BLaER1 (cell line): ENCODE results near the gene CDH2.

ENCODE experiments used
- H3K27ac ChIP-seq: shearing (Covaris generic); formaldehyde crosslinking; 2 replicates; pipeline ENCODE4 v1.8.1; 2022
- H3K27me3 ChIP-seq: shearing (Covaris generic); formaldehyde crosslinking; 2 replicates; pipeline ENCODE4 v1.8.1; 2022
- H3K36me3 ChIP-seq: shearing (Covaris generic); formaldehyde crosslinking; 2 replicates; pipeline ENCODE4 v1.8.1; 2022
- H3K4me1 ChIP-seq: shearing (Covaris generic); formaldehyde crosslinking; 2 replicates; pipeline ENCODE4 v1.8.1; 2022
- H3K4me2 ChIP-seq: shearing (Covaris generic); formaldehyde crosslinking; 2 replicates; pipeline ENCODE4 v1.8.1; 2022
- H3K4me3 ChIP-seq: shearing (Covaris generic); formaldehyde crosslinking; 2 replicates; pipeline ENCODE4 v1.8.1; 2022
- H3K9ac ChIP-seq: shearing (Covaris generic); formaldehyde crosslinking; 2 replicates; pipeline ENCODE4 v1.8.1; 2022
- H3K9me3 ChIP-seq: shearing (Covaris generic); formaldehyde crosslinking; 2 replicates; pipeline ENCODE4 v1.8.1; 2022
- H4K20me1 ChIP-seq: shearing (Covaris generic); formaldehyde crosslinking; 2 replicates; pipeline ENCODE4 v1.8.1; 2022
- Cebpa-rat ChIP-seq: shearing (Covaris generic); IDR thresholded peaks from 2 replicates; pipeline ENCODE4 v1.8.1; 2022

CDH2 gene

DNA sequence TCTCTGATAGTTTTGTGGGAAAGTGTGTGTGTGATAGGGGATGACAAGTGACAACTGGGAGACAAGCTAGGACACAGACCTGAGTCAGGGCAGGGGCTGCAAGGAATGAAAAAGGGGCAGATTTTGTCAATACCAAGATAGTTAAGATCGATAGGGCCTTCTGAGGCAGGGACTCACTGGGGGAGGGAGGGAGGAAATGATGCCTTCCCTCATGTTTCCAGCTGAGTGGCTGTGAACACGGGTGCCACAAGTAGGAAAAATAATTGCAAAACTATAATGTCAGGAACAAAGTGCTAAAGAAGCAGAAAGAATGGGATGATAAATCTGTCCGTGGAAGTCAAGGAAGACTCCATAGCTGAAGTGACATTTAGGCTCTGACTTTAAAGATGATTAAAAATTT lies 24.2 kb downstream of the CDH2 start:
- H3K9ac ChIP-seq = no peak overlapping the region
- no peak overlapping the region for H3K4me3 ChIP-seq
- H3K4me2 ChIP-seq = peak overlapping the region; percentile 64
- TF ChIP-seq Cebpa-rat = no peak
- H3K27me3 ChIP-seq = no peaks in the 10 kb centered on the region
- H3K27ac ChIP-seq = 0 out of 2 replicates have a peak overlapping the region, but pooled peaks have one; percentile 29
- no peaks in the 10 kb centered on the region for H4K20me1 ChIP-seq
- no peaks in the 10 kb centered on the region for H3K9me3 ChIP-seq
- peaks cover 21% of the 10 kb centered on the region for H3K4me1 ChIP-seq
- no peaks in the 10 kb centered on the region for H3K36me3 ChIP-seq

DNA sequence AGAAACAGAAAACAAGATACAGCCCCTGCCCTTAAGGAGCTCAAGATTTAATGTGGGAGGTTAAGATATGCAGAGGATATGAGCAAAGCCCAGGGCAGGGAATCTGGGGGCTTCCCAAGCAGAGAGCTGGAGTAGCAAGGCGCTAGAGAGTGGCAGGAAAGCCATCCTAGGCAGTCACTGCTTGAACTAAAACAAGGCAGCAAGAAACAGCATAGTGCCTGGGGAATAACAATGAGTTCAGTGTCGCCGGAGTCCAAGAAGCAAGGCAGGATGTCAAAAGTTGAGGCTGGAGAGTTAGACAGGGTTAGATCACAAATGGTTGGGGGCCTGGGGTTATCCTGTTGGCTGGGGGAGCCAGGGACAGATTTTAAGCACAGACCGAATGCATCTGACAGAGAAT lies 24.6 kb downstream of the CDH2 start:
- Histone ChIP-seq H3K9me3 (no peaks in the 10 kb centered on the region), H4K20me1 (no peaks in the 10 kb centered on the region), H3K27ac (0 out of 2 replicates have a peak overlapping the region, but pooled peaks have one; percentile 29), H3K36me3 (no peaks in the 10 kb centered on the region), H3K27me3 (no peaks in the 10 kb centered on the region), H3K4me3 (no peak overlapping the region), H3K4me1 (peaks cover 21% of the 10 kb centered on the region), H3K9ac (no peak overlapping the region), H3K4me2 (peak overlapping the region; percentile 64)
- no peak for TF ChIP-seq Cebpa-rat

DNA sequence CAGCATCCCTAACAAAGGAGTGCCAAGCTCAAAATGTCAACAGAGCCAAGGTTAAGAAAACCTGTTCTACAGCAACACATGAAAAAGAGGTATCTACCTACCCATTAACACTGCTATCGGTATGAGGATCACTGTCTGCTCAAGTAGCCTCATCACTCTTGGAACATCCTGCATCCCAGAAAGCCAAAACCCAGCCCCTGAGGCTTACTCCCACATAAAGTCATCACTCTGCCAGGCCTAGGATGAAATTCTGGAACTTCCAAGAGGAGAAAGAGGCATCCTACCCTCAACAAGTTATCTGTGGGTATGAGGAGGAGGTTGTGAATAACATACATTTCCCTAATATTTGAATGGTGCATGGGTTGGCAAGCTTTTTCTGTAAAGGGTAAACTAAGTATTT lies 25.5 kb downstream of the CDH2 start:
- Histone ChIP-seq H3K9me3 (no peaks in the 10 kb centered on the region), H3K36me3 (no peaks in the 10 kb centered on the region), H3K4me1 (peaks cover 21% of the 10 kb centered on the region), H3K9ac (no peak overlapping the region), H3K4me3 (no peak overlapping the region), H4K20me1 (no peaks in the 10 kb centered on the region), H3K27ac (no peak overlapping the region), H3K4me2 (no peak overlapping the region), H3K27me3 (no peaks in the 10 kb centered on the region)
- no peak for TF ChIP-seq Cebpa-rat

DNA sequence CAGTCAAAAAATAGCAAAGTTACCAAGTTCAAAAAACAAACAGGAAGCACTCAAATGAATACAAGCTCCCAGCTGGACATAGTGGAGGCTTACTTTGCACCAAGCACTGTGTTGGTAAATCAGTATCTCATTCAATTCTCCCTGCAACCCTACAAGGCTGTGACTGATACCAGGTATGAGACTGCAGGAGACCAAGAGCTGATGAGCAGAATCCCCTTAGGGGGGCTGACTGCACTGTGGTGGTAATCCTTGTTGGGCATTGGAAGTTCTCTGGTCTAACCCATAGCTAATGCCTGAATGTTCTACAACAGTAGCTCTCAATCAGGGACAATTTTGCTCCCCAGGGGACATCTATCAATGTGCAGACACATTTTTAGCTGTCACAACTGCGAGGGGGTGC lies 26.0 kb downstream of the CDH2 start:
- no peaks in the 10 kb centered on the region for H3K27me3 ChIP-seq
- no peak overlapping the region for H3K9ac ChIP-seq
- H3K9me3 ChIP-seq = no peaks in the 10 kb centered on the region
- no peak for TF ChIP-seq Cebpa-rat
- peaks cover 21% of the 10 kb centered on the region for H3K4me1 ChIP-seq
- H3K27ac ChIP-seq = no peak overlapping the region
- H3K4me3 ChIP-seq = no peak overlapping the region
- no peak overlapping the region for H3K4me2 ChIP-seq
- no peaks in the 10 kb centered on the region for H3K36me3 ChIP-seq
- no peaks in the 10 kb centered on the region for H4K20me1 ChIP-seq

DNA sequence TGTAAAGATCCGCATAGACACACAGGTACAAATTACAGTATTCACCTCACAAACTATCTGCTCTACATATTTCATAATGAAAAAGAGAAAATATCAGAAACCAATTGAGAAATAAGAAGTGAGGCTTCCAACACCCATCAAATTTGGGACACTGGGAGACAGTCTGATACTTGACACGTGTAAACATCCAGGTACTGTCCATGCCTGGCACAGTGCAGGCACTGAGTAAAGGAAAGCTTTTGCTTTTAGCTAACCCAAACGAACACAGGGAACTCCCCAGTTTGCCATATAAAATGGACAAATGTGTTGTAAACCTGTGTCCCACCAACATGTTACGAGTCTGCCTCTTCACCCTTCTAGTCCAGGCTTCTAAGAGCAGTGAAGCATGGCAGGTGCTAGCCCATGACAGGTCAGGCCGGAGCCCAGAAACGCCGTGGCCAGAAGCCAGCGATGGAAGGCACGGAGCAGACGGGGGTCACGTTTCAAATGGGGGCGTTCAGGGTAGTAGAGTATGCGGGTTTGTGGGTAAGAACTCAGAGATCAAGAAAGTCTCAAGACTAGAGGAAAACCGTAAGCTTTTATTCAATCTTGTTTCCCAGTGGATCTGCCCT lies 27.0 kb downstream of the CDH2 start:
- TF ChIP-seq Cebpa-rat = no peak
- no peaks in the 10 kb centered on the region for H3K36me3 ChIP-seq
- no peak overlapping the region for H3K27ac ChIP-seq
- H3K27me3 ChIP-seq = no peaks in the 10 kb centered on the region
- no peaks in the 10 kb centered on the region for H3K9me3 ChIP-seq
- H4K20me1 ChIP-seq = no peaks in the 10 kb centered on the region
- H3K9ac ChIP-seq = no peak overlapping the region
- peaks cover 21% of the 10 kb centered on the region for H3K4me1 ChIP-seq
- H3K4me3 ChIP-seq = no peak overlapping the region
- H3K4me2 ChIP-seq = no peak overlapping the region

DNA sequence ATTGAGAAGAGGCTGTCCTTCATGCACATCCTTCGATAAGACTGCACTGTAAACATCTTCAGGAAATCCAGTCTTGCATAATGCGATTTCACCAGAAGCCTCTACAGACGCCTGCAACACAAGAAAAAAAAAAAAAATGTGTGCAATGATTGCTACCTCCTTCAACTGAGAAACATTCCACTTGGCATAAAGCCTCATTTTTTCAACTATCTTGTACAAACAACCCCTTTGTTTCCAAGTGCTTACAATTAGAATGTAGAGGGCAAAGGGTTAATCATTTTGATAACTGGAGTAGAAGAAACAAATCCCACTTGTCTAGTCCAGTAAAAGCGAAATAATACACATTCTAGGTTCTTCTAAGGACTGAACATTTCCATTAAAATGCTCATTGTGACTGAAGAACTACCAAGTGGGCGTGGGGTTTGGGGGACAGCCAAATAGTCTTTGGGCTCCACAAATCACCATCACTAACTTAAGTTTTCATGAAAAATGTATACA lies 29.2 kb downstream of the CDH2 start:
- H3K4me3 ChIP-seq = no peak overlapping the region
- no peak overlapping the region for H3K27ac ChIP-seq
- no peaks in the 10 kb centered on the region for H3K9me3 ChIP-seq
- no peak overlapping the region for H3K4me2 ChIP-seq
- peaks cover 12% of the 10 kb centered on the region for H3K4me1 ChIP-seq
- H3K36me3 ChIP-seq = no peaks in the 10 kb centered on the region
- H3K9ac ChIP-seq = no peak overlapping the region
- no peak for TF ChIP-seq Cebpa-rat
- no peaks in the 10 kb centered on the region for H4K20me1 ChIP-seq
- H3K27me3 ChIP-seq = no peaks in the 10 kb centered on the region

DNA sequence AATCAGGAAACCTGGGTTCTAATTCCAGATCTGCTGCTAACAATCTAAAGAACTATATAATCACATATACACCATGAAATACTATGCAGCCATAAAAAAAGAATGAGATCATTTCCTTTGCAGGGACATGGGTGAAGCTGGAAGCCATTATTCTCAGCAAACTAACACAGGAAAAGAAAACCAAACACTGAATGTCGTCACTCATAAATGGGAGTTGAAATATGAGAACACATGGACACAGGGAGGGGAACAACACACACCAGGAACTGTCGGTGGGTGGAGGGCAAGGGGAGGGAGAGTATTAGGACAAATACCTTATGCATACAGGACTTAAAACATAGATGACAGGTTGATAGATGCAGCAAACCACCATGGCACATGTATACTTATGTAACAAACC lies 33.2 kb downstream of the CDH2 start:
- Histone ChIP-seq H3K9ac (no peak overlapping the region), H4K20me1 (no peaks in the 10 kb centered on the region), H3K9me3 (no peaks in the 10 kb centered on the region), H3K27me3 (no peaks in the 10 kb centered on the region), H3K4me3 (no peak overlapping the region), H3K4me1 (no peaks in the 10 kb centered on the region), H3K4me2 (no peak overlapping the region), H3K27ac (no peak overlapping the region), H3K36me3 (no peaks in the 10 kb centered on the region)
- no peak for TF ChIP-seq Cebpa-rat

DNA sequence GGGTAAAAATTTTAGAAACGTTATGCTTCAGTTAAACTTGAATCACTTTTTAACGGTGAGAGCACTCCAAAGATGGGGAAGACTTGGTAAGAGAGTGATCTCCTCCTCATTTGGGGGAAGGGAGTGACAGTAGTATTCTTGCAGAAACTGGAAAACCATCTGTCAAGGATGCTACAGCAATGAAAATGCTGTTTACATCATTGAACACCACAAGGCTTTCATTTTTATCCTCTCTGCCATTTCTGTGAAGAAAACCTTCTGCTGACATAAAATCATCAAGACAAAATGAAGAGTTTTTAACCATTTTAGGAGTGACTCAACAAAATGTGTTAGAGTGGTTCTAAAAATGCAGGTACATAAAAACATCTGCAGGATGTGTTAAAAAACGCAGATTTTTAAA lies 38.1 kb downstream of the CDH2 start:
- Histone ChIP-seq H3K4me1 (peaks cover 19% of the 10 kb centered on the region), H3K4me2 (no peak overlapping the region), H3K9ac (no peak overlapping the region), H4K20me1 (no peaks in the 10 kb centered on the region), H3K27me3 (no peaks in the 10 kb centered on the region), H3K27ac (no peak overlapping the region), H3K4me3 (no peak overlapping the region), H3K9me3 (no peaks in the 10 kb centered on the region), H3K36me3 (no peaks in the 10 kb centered on the region)
- TF ChIP-seq Cebpa-rat = no peak

DNA sequence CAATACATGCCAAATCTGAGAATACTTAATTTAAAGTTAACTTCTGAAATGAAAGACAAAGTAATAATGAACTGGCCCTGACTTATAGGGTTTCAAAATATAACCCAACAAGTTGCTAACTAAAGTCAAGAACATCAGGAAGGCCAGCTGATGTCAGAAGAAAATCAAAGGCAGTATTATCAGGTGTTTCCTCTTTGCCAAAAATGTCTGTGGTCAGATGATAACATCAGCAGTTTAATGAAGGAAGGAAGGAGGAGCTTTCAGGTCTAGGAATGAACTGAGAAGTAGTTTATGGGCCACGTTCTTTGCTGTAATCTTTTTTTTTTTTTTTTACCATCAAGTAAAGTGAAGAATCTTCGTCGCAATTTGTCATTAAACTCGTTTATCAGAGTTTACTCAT lies 40.9 kb downstream of the CDH2 start:
- H4K20me1 ChIP-seq = no peaks in the 10 kb centered on the region
- H3K9me3 ChIP-seq = no peaks in the 10 kb centered on the region
- no peak overlapping the region for H3K9ac ChIP-seq
- no peak for TF ChIP-seq Cebpa-rat
- no peak overlapping the region for H3K4me3 ChIP-seq
- H3K27me3 ChIP-seq = no peaks in the 10 kb centered on the region
- no peak overlapping the region for H3K27ac ChIP-seq
- peaks cover 19% of the 10 kb centered on the region for H3K4me1 ChIP-seq
- peak overlapping the region; percentile 54 for H3K4me2 ChIP-seq
- H3K36me3 ChIP-seq = no peaks in the 10 kb centered on the region

DNA sequence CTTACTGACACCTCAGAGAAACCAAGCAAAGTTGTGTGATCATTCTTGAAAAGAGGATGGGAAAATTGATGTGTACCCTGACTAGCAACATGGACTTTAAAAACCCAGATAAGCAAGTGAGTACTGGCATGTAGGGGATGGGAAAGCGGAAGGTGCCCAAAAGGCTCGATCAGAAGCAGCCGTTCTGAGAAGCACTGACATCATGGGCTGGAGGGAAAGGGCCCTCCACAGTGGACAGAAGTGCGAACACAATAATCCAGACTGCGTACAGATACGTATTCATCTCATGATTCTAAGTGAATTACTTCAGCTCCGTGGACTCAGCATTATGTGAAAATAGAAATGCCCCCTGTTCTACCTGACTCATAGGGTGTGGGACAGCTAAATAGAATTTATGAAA lies 42.2 kb downstream of the CDH2 start:
- H3K27me3 ChIP-seq = no peaks in the 10 kb centered on the region
- no peak for TF ChIP-seq Cebpa-rat
- H3K36me3 ChIP-seq = no peaks in the 10 kb centered on the region

DNA sequence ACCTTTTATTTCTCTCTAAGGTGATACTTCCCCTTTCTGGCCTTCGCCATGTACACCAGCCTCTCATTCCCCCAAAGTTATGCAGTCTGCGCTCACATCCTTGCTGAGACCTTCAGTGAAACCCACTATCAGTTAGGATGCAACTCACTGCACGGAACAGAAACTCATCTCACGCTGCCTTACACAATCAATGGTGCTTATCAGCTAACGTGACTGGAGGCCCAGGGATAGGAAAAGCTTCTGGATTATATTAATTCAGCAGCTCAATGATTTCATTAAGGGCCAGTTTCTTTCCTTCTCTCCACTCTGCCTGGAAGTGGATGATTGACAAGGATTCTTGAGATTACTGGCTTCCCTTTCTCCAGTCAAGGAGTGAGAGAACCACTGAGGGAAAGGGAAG lies 44.8 kb downstream of the CDH2 start:
- H3K27ac ChIP-seq = no peak overlapping the region
- H3K36me3 ChIP-seq = no peaks in the 10 kb centered on the region
- TF ChIP-seq Cebpa-rat = no peak
- no peaks in the 10 kb centered on the region for H3K27me3 ChIP-seq
- H3K4me3 ChIP-seq = no peak overlapping the region
- peaks cover 19% of the 10 kb centered on the region for H3K4me1 ChIP-seq
- H3K4me2 ChIP-seq = no peak overlapping the region
- no peak overlapping the region for H3K9ac ChIP-seq
- H3K9me3 ChIP-seq = no peaks in the 10 kb centered on the region
- H4K20me1 ChIP-seq = no peaks in the 10 kb centered on the region

More for the DNA sequence above, 42.2 kb downstream of the CDH2 start:
- H4K20me1 ChIP-seq = no peaks in the 10 kb centered on the region
- no peak overlapping the region for H3K4me3 ChIP-seq
- no peaks in the 10 kb centered on the region for H3K9me3 ChIP-seq
- H3K4me1 ChIP-seq = peaks cover 19% of the 10 kb centered on the region
- no peak overlapping the region for H3K4me2 ChIP-seq
- no peak overlapping the region for H3K9ac ChIP-seq
- peak overlapping the region; percentile 29; the same call in 1 of the 2 replicates for H3K27ac ChIP-seq
